ENCODE data around the gene OSCP1.

Gene OSCP1

GRCh38 chr1:36425791-36426190, 24.5 kb downstream of the OSCP1 start:
- H3K27me3 ChIP-seq (ENCODE audit: insufficient read depth, insufficient read length) = no peaks in the 10 kb centered on the region
- H3K9me3 ChIP-seq (ENCODE audit: insufficient read depth, low read length) = no peaks in the 10 kb centered on the region
- DNase-seq (ENCODE audit: low read depth, low spot score) = no peak
- no peaks in the 10 kb centered on the region for H3K4me1 ChIP-seq (ENCODE audit: insufficient read depth, insufficient read length)
- H3K9ac ChIP-seq (ENCODE audit: insufficient read length, low read depth) = no peak overlapping the region
- peaks cover 2% of the 10 kb centered on the region for H3K36me3 ChIP-seq (ENCODE audit: insufficient read depth, insufficient read length, low read length)
- TF ChIP-seq SUZ12 (IDR thresholded peaks at IDR 0.05; ENCODE audit: extremely low read depth, insufficient read depth, insufficient read length) = no peak
- TF ChIP-seq ZNF274 (IDR thresholded peaks at IDR 0.05; ENCODE audit: low read depth, low read length) = no peak
- TF ChIP-seq YY1 (IDR thresholded peaks at IDR 0.05; ENCODE audit: insufficient read depth, insufficient read length) = no peak
- no peak overlapping the region for H3K4me3 ChIP-seq (ENCODE audit: insufficient read length, low read depth)

- no peaks in the 10 kb centered on the region for H3K9me3 ChIP-seq (ENCODE audit: insufficient read depth, low read length)
- no peak overlapping the region for H3K9ac ChIP-seq (ENCODE audit: insufficient read length, low read depth)
- TF ChIP-seq YY1 (IDR thresholded peaks at IDR 0.05; ENCODE audit: insufficient read depth, insufficient read length) = no peak
- no peak for TF ChIP-seq ZNF274 (IDR thresholded peaks at IDR 0.05; ENCODE audit: low read depth, low read length)
- TF ChIP-seq SUZ12 (IDR thresholded peaks at IDR 0.05; ENCODE audit: extremely low read depth, insufficient read depth, insufficient read length) = no peak
These were observed 28.6 kb downstream of the OSCP1 start for GRCh38 chr1:36421649-36422048.

GRCh38 chr1:36420836-36421317, 29.4 kb downstream of the OSCP1 start:
- Histone ChIP-seq H3K4me1 (ENCODE audit: insufficient read depth, insufficient read length) (no peaks in the 10 kb centered on the region), H3K9me3 (ENCODE audit: insufficient read depth, low read length) (no peaks in the 10 kb centered on the region), H3K27me3 (ENCODE audit: insufficient read depth, insufficient read length) (no peaks in the 10 kb centered on the region), H3K9ac (ENCODE audit: insufficient read length, low read depth) (peak overlapping the region; percentile 59), H3K36me3 (ENCODE audit: insufficient read depth, insufficient read length, low read length) (peaks cover 2% of the 10 kb centered on the region), H3K4me3 (ENCODE audit: insufficient read length, low read depth) (no peak overlapping the region)
- peak; percentile 92 for DNase-seq (ENCODE audit: low read depth, low spot score)
- no peak for TF ChIP-seq SUZ12 (IDR thresholded peaks at IDR 0.05; ENCODE audit: extremely low read depth, insufficient read depth, insufficient read length)
- no peak for TF ChIP-seq YY1 (IDR thresholded peaks at IDR 0.05; ENCODE audit: insufficient read depth, insufficient read length)
- no peak for TF ChIP-seq ZNF274 (IDR thresholded peaks at IDR 0.05; ENCODE audit: low read depth, low read length)

More at GRCh38 chr1:36421649-36422048, 28.6 kb downstream of the OSCP1 start:
- no peak overlapping the region for H3K4me3 ChIP-seq (ENCODE audit: insufficient read length, low read depth)
- H3K4me1 ChIP-seq (ENCODE audit: insufficient read depth, insufficient read length) = no peaks in the 10 kb centered on the region
- no peaks in the 10 kb centered on the region for H3K27me3 ChIP-seq (ENCODE audit: insufficient read depth, insufficient read length)
- H3K36me3 ChIP-seq (ENCODE audit: insufficient read depth, insufficient read length, low read length) = peaks cover 2% of the 10 kb centered on the region
- no peak for DNase-seq (ENCODE audit: low read depth, low spot score)

DNA sequence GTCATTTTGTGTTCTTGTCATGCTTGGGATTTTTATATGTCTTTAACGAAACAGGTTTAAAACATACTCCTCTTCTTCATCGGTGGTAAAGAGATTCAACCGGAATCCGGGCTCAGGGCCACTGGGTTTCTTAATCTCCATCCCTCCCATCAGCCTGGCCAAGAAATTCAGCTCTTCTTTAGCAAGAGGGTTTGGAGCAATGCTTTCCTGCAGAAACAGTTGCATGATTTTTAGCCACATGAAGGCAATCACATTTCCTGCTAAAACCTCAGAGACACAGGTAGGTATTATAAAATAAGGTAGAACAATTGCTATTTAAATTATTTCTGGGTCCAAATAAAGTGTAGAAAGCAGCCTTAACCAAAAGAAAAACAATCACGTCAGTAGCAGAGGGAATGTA, 29.8 kb downstream of the OSCP1 start:
- no peak for DNase-seq (ENCODE audit: low read depth, low spot score)
- H3K4me1 ChIP-seq (ENCODE audit: insufficient read depth, insufficient read length) = no peaks in the 10 kb centered on the region
- no peak overlapping the region for H3K4me3 ChIP-seq (ENCODE audit: insufficient read length, low read depth)
- TF ChIP-seq YY1 (IDR thresholded peaks at IDR 0.05; ENCODE audit: insufficient read depth, insufficient read length) (no peak), SUZ12 (IDR thresholded peaks at IDR 0.05; ENCODE audit: extremely low read depth, insufficient read depth, insufficient read length) (no peak), ZNF274 (IDR thresholded peaks at IDR 0.05; ENCODE audit: low read depth, low read length) (no peak)
- H3K27me3 ChIP-seq (ENCODE audit: insufficient read depth, insufficient read length) = no peaks in the 10 kb centered on the region
- H3K36me3 ChIP-seq (ENCODE audit: insufficient read depth, insufficient read length, low read length) = peaks cover 2% of the 10 kb centered on the region
- no peak overlapping the region for H3K9ac ChIP-seq (ENCODE audit: insufficient read length, low read depth)
- H3K9me3 ChIP-seq (ENCODE audit: insufficient read depth, low read length) = no peaks in the 10 kb centered on the region

- peaks cover 2% of the 10 kb centered on the region for H3K36me3 ChIP-seq (ENCODE audit: insufficient read depth, insufficient read length, low read length)
- H3K9ac ChIP-seq (ENCODE audit: insufficient read length, low read depth) = no peak overlapping the region
- peaks cover 3% of the 10 kb centered on the region; the same call in 1 of the 2 replicates for H3K9me3 ChIP-seq (ENCODE audit: insufficient read depth, low read length)
- no peak for TF ChIP-seq SUZ12 (IDR thresholded peaks at IDR 0.05; ENCODE audit: extremely low read depth, insufficient read depth, insufficient read length)
- TF ChIP-seq YY1 (IDR thresholded peaks at IDR 0.05; ENCODE audit: insufficient read depth, insufficient read length) = no peak
- no peak for TF ChIP-seq ZNF274 (IDR thresholded peaks at IDR 0.05; ENCODE audit: low read depth, low read length)
- no peaks in the 10 kb centered on the region for H3K4me1 ChIP-seq (ENCODE audit: insufficient read depth, insufficient read length)
- H3K4me3 ChIP-seq (ENCODE audit: insufficient read length, low read depth) = no peak overlapping the region
- H3K27me3 ChIP-seq (ENCODE audit: insufficient read depth, insufficient read length) = no peaks in the 10 kb centered on the region
- DNase-seq (ENCODE audit: low read depth, low spot score) = no peak
These were observed 30.7 kb downstream of the OSCP1 start for GRCh38 chr1:36419569-36419968.

- H3K4me3 ChIP-seq (ENCODE audit: insufficient read length, low read depth) = no peak overlapping the region
- TF ChIP-seq ZNF274 (IDR thresholded peaks at IDR 0.05; ENCODE audit: low read depth, low read length) (no peak), YY1 (IDR thresholded peaks at IDR 0.05; ENCODE audit: insufficient read depth, insufficient read length) (no peak), SUZ12 (IDR thresholded peaks at IDR 0.05; ENCODE audit: extremely low read depth, insufficient read depth, insufficient read length) (no peak)
- H3K4me1 ChIP-seq (ENCODE audit: insufficient read depth, insufficient read length) = no peaks in the 10 kb centered on the region
- no peaks in the 10 kb centered on the region for H3K27me3 ChIP-seq (ENCODE audit: insufficient read depth, insufficient read length)
- peaks cover 8% of the 10 kb centered on the region; the same call in 1 of the 2 replicates for H3K9me3 ChIP-seq (ENCODE audit: insufficient read depth, low read length)
- peaks cover 2% of the 10 kb centered on the region for H3K36me3 ChIP-seq (ENCODE audit: insufficient read depth, insufficient read length, low read length)
- no peak for DNase-seq (ENCODE audit: low read depth, low spot score)
- no peak overlapping the region for H3K9ac ChIP-seq (ENCODE audit: insufficient read length, low read depth)
These were observed 31.1 kb downstream of the OSCP1 start for GRCh38 chr1:36419140-36419539.

- Histone ChIP-seq H3K36me3 (ENCODE audit: insufficient read depth, insufficient read length, low read length) (peaks cover 2% of the 10 kb centered on the region), H3K9ac (ENCODE audit: insufficient read length, low read depth) (no peak overlapping the region), H3K4me1 (ENCODE audit: insufficient read depth, insufficient read length) (no peaks in the 10 kb centered on the region), H3K9me3 (ENCODE audit: insufficient read depth, low read length) (peaks cover 10% of the 10 kb centered on the region; the same call in 1 of the 2 replicates), H3K27me3 (ENCODE audit: insufficient read depth, insufficient read length) (no peaks in the 10 kb centered on the region), H3K4me3 (ENCODE audit: insufficient read length, low read depth) (no peak overlapping the region)
- no peak for TF ChIP-seq YY1 (IDR thresholded peaks at IDR 0.05; ENCODE audit: insufficient read depth, insufficient read length)
- no peak for TF ChIP-seq SUZ12 (IDR thresholded peaks at IDR 0.05; ENCODE audit: extremely low read depth, insufficient read depth, insufficient read length)
- TF ChIP-seq ZNF274 (IDR thresholded peaks at IDR 0.05; ENCODE audit: low read depth, low read length) = no peak
- DNase-seq (ENCODE audit: low read depth, low spot score) = no peak
These were observed 32.3 kb downstream of the OSCP1 start for GRCh38 chr1:36417931-36418330.

Measured in NT2/D1 (cell line).